Measurements from ENCODE around the gene BTNL2.
"Not testable (repeated sequence)": the region's sequence is repeated elsewhere in the genome, so short reads cannot be mapped to it uniquely, and the experiment has no call there.

The BTNL2 gene

GRCh38 chr6:32367644-32368043 is 39.3 kb downstream of the BTNL2 start:
- no peak for DNase-seq (ENCODE audit: low read depth)

- not testable (repeated sequence) for DNase-seq (ENCODE audit: low read depth)
Observed at GRCh38 chr6:32359225-32359624, 47.8 kb downstream of the BTNL2 start.

- not testable (repeated sequence) for DNase-seq (ENCODE audit: low read depth)
Observed at GRCh38 chr6:32358548-32358947, 48.4 kb downstream of the BTNL2 start.

GRCh38 chr6:32355018-32355417 is 52.0 kb downstream of the BTNL2 start:
- DNase-seq (ENCODE audit: low read depth) = no peak

- DNase-seq (ENCODE audit: low read depth) = no peak
Observed at GRCh38 chr6:32353348-32353747, 53.6 kb downstream of the BTNL2 start.
